NCI-H2227 (cell line): ENCODE data around the gene UBR2.
"Not testable (repeated sequence)": the region's sequence is repeated elsewhere in the genome, so short reads cannot be mapped to it uniquely, and the experiment has no call there.

ENCODE experiments used
- DNase-seq: peaks from one replicate; lab custom pipeline; 2025; ENCODE audit not compliant: unreplicated experiment; lab: John Stamatoyannopoulos, UW

The UBR2 gene

DNA sequence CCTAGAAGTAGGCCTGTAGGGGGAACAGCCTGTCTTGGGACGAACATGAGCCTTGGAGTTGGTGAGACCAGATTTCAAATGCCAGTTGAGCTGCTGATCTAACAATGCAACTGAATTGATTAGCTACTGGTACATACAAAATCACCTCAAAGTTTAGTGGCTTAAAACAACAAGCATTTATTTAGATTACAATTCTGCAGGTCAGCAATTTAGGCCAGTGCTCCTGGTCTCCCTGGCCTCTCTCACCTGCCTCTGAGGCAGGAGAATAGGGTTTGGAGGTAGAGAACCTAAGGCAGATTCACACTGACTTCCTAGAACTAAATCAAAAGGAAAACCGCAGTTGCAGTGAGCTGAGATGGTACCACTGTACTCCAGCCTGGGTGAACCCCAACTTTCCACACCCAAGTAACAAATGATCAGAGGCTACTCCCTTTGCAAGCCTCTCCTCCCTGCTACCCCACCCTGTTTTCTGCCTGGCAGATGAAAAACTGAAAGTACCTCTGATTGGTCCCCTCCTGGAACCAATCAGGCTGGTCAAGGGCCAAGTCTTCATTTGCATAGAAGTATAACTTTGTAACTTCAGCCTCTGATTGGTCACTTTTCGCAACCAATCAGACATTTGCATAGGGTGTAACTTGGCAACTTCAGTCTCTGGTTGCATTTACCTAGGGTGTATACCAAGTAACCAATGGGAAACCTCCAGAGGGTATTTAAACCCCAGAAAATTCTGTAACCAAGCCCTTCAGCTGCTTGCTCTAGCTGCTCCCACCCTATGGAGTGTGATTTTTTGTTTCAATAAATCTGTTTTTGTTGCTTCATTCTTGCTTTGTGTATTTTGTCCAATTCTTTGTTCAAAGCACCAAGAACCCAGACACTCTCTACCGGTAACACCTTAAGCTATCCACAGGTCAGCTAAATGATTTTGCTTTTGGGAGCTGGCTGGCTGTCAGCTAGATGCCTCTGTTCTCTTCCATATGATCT lies 8.1 kb upstream of the UBR2 start:
- DNase-seq, result no peak

DNA sequence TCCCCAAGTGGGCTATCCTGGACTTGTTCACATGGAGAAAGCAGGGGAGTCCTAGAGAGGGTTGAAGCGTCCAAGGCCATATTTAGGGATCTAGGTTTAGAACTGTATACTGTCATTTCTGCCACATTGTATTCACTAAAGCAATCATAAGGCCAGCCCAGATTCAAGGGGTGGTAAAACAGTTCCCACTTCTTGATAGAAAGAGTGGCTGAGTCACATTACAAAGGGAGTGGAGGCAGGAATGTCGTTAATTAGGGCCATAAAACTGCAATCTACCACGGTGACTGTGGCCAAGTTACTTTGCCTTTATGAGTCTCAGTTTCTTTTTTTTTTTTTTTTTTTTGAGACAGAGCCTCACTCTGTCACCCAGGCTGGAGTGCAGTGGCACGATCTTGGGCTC lies 7.4 kb upstream of the UBR2 start:
- DNase-seq, result no peak

GRCh38 chr6:42559276-42559675 lies 4.6 kb upstream of the UBR2 start:
- not testable (repeated sequence) for DNase-seq

DNA sequence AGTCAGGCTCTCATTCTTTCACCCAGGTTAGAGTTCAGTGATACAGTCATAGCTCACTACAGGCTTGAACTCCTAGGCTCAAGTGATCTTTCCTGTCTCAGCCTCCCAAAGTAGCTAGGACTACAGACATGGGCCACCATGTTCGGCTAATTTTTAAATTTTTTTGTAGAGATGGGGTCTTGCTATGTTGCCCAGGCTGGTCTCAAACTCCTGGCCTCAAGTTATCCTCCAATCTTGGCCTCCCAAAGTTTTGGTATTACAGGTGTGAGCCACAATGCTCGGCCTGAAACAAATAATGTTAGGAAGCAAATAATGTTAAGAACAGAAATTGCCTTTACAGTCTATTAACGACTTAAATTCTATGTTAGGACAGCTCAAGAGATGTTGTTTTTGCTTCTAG lies 1.8 kb upstream of the UBR2 start:
- no peak for DNase-seq

- no peak for DNase-seq
These were observed 932 bp upstream of the UBR2 start for GRCh38 chr6:42562788-42563405.

DNA sequence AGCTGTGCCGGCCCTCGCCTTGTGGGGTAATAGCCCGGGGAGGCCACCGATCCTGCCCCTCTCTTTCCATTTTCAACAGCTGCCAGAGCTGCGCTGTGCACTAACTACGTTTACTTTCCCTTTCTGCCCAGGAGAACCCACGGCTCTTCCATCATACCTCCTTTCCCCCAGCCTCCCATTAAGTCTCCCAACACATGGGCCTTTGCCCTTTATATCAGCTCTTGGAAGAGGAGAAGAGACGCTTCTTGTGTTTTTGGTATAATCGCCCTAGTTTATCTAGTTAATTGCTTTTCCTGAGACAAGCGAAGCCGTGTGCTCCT lies 637 bp downstream of the UBR2 start:
- no peak for DNase-seq

- DNase-seq, result no peak
These were observed 2.2 kb downstream of the UBR2 start for GRCh38 chr6:42565823-42566613.

DNA sequence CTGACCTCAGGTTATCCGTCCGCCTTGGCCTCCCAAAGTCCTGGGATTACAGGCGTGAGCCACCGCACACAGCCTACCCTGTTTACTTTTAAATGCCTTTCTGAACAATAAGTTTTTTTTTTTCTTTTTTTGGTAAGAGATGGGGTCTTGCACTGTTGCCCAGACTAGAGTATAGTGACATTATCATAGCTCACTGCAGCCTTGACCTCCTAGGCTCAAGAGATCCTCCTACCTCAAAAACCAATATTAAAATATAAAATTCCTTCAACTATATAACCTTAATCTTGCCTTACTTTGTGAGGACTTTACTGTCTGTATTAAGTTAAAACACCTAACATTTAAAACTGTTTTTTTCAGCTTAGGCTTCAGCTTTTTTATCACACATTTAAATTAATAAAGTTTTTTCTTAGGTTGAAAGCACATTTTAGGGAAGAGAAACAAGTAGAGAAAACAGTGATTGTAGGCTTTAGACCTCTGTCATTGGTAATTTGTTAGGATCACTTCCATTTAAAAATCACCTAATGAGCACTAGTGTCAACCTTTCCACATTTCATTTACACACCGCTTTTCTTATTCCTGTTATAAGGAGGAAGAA lies 2.9 kb downstream of the UBR2 start:
- no peak for DNase-seq

- DNase-seq, result not testable (repeated sequence)
These were observed 3.4 kb downstream of the UBR2 start for GRCh38 chr6:42567237-42567636.

GRCh38 chr6:42569102-42570028 lies 5.5 kb downstream of the UBR2 start:
- DNase-seq, result no peak

DNA sequence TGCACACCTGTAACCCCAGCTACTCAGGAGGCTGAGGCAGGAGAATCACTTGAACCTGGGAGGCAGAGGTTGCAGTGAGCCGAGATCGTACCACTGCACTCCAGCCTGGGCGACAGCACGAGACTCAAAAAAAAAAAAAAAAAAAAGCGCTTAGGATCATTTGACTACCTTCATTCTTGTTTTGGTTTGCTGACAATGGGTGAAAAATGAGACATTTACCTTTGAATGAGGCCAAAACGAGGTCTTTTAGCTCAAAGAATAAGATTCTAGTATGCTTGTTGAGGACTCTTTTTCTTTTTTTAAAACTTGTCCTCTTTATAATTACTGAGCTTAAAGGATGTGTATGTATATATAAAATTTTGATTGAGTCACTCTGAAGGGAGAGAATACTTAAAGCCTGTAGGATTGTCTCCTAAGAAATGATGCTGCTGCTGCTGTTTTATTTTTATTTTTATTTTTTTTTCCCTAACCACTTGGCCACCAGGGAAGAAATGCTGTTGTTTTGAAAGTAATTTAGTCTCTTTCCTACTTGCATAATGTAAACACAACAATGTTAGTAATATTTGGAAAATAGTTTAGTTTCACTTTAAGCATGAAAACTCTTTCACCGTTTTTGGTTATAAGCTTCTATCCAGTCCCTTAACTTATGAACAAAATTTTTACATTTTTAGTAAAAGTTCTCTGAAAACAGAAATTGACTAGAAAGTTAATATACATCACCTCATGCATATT lies 7.9 kb downstream of the UBR2 start:
- no peak for DNase-seq

DNA sequence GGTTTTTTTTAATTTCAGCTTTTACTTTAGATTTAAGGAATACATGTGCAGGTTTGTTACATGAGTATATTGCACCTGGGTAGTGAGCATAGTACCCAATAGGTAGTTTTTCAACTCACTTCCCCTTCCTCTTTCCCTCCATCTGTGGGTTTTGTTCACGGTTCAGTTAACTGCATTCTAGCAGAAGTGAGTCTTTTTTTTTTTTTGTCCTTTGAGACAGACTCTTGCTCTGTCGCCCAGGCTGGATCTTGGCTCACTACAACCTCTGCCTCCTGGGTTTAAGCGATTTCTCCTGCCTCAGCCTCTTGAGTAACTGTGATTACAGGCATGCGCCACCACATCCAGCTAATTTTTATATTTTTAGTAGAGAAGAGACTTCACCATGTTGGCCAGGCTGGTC lies 8.7 kb downstream of the UBR2 start:
- no peak for DNase-seq

DNA sequence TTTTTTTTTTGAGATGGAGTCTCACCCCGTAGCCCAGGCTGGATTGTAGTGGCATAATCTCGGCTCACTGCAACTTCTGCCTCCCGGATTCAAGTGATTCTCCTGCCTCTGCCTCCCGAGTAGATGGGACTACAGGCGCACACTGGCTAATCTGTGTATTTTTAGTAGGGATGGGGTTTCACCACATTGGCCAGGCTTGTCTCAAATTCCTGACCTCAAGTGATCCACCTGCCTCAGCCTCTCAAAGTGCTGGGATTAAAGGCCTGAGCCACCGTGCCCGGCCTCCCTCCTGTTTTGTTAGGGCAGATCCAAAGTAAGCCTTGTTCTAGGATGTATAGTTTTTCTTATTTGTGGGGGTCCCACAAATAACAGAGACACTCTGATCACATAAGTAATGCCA lies 12.7 kb downstream of the UBR2 start:
- DNase-seq, result not testable (repeated sequence)

GRCh38 chr6:42598300-42598699 lies 34.5 kb downstream of the UBR2 start:
- DNase-seq, result no peak

DNA sequence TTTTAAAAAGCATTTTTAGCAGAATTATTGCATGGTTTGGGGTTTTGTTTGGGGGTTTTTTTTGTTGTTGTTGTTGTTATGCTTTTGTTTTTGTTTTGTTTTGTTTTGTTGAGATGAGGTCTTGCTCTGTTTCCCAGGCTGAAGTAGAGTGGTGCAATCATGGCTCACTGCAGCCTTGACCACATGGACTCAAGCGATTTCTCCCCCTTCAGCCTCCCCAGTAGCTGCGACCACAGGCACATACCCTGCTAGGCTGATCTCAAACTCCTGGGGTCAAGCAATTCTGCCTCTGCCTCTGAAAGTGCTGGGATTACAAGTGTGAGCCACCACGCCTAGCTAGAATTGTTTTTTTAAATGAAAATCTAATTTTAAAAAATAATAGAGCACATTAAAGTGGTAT lies 35.7 kb downstream of the UBR2 start:
- DNase-seq, result no peak

DNA sequence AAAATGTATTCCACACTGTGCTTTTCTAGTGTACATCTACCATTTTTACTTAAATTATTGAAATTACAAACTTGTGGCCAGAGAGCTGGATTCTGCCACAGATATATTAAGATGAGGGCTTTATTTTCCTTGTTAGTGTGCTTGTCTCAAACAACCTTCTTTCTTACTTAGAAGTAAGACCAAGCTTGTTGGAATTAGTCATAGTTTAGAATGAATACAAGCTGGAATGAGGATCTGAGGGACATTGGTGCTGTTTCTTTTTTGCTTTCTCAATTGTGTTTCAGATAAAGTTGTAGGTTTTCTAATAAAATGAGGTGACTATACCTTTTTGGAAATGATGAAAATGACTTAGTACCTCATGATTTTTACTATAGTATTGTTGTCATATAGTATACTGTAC lies 40.3 kb downstream of the UBR2 start:
- no peak for DNase-seq

GRCh38 chr6:42604699-42605098 lies 40.9 kb downstream of the UBR2 start:
- DNase-seq, result not testable (repeated sequence)

GRCh38 chr6:42610416-42610815 lies 46.6 kb downstream of the UBR2 start:
- DNase-seq, result no peak

GRCh38 chr6:42615518-42615917 lies 51.7 kb downstream of the UBR2 start:
- DNase-seq, result no peak

- DNase-seq, result no peak
These were observed 52.9 kb downstream of the UBR2 start for GRCh38 chr6:42616716-42617115.
